Ishikawa (cell line): Measurements from ENCODE around the gene WFDC9.

Experiments
- CEBPB ChIP-seq: IDR thresholded peaks from 2 replicates; pipeline ENCODE4 v1.6.1; 2012
- CREB1 ChIP-seq: IDR thresholded peaks from 2 replicates; pipeline ENCODE4 v1.6.1; 2012; ENCODE audit warnings: low read depth
- EGR1 ChIP-seq: IDR thresholded peaks from 2 replicates; pipeline ENCODE4 v1.6.1; 2012
- EP300 ChIP-seq: IDR thresholded peaks from 2 replicates; pipeline ENCODE4 v1.6.1; 2012; ENCODE audit warnings: borderline replicate concordance
- FOXM1 ChIP-seq: IDR thresholded peaks from 2 replicates; pipeline ENCODE4 v1.6.1; 2012; ENCODE audit warnings: low read depth, borderline replicate concordance
- NFIC ChIP-seq: IDR thresholded peaks from 2 replicates; pipeline ENCODE4 v1.6.1; 2012
- RAD21 ChIP-seq: IDR thresholded peaks from 2 replicates; pipeline ENCODE4 v1.6.1; 2012; ENCODE audit warnings: low read depth
- TAF1 ChIP-seq: IDR thresholded peaks from 2 replicates; pipeline ENCODE4 v1.6.1; 2012; ENCODE audit warnings: low read depth, mild to moderate bottlenecking
- TCF12 ChIP-seq: IDR thresholded peaks from 2 replicates; pipeline ENCODE4 v1.6.1; 2012; ENCODE audit warnings: low read depth
- YY1 ChIP-seq: IDR thresholded peaks from 2 replicates; pipeline ENCODE4 v1.6.1; 2012; ENCODE audit warnings: low read depth
- ZBTB7A ChIP-seq: IDR thresholded peaks from 2 replicates; pipeline ENCODE4 v1.6.1; 2012; ENCODE audit warnings: low read depth
- TF ChIP-seq, protein P1 (sequence below): IDR thresholded peaks from 2 replicates; pipeline ENCODE4 v1.6.1; 2012; ENCODE audit warnings: low read depth, mild to moderate bottlenecking
- TF ChIP-seq, protein P2 (sequence below): IDR thresholded peaks from 2 replicates; pipeline ENCODE4 v1.6.1; 2012
- TF ChIP-seq, protein P3 (sequence below): IDR thresholded peaks from 2 replicates; pipeline ENCODE4 v1.6.1; 2012

DNA sequence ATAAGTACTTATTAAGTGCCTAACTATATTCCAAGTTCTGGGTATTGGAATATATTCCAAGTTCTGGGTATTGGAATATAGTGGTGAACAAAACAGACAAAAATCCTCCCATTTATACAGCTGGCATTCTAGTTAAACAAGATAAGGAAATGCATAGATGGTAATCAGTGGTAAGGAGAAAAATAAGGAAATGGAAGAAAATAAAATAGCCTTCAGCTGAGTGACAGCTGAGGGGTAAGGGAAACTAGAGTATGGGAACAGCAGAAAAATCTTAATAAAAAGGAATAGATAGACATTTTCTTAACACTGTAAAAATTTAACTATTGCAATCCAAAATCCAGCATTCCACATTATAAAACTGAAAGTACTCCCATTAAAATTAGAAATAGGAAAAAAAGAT is 18.8 kb downstream of the WFDC9 start:
- no peak for TF ChIP-seq TCF12
- TF ChIP-seq RAD21: no peak
- TF ChIP-seq, protein P1, sequence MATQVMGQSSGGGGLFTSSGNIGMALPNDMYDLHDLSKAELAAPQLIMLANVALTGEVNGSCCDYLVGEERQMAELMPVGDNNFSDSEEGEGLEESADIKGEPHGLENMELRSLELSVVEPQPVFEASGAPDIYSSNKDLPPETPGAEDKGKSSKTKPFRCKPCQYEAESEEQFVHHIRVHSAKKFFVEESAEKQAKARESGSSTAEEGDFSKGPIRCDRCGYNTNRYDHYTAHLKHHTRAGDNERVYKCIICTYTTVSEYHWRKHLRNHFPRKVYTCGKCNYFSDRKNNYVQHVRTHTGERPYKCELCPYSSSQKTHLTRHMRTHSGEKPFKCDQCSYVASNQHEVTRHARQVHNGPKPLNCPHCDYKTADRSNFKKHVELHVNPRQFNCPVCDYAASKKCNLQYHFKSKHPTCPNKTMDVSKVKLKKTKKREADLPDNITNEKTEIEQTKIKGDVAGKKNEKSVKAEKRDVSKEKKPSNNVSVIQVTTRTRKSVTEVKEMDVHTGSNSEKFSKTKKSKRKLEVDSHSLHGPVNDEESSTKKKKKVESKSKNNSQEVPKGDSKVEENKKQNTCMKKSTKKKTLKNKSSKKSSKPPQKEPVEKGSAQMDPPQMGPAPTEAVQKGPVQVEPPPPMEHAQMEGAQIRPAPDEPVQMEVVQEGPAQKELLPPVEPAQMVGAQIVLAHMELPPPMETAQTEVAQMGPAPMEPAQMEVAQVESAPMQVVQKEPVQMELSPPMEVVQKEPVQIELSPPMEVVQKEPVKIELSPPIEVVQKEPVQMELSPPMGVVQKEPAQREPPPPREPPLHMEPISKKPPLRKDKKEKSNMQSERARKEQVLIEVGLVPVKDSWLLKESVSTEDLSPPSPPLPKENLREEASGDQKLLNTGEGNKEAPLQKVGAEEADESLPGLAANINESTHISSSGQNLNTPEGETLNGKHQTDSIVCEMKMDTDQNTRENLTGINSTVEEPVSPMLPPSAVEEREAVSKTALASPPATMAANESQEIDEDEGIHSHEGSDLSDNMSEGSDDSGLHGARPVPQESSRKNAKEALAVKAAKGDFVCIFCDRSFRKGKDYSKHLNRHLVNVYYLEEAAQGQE: no peak
- TF ChIP-seq, protein P2, sequence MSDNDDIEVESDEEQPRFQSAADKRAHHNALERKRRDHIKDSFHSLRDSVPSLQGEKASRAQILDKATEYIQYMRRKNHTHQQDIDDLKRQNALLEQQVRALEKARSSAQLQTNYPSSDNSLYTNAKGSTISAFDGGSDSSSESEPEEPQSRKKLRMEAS: no peak
- no peak for TF ChIP-seq CEBPB
- TF ChIP-seq EP300: no peak
- no peak for TF ChIP-seq TAF1
- no peak for TF ChIP-seq CREB1
- TF ChIP-seq, protein P3, sequence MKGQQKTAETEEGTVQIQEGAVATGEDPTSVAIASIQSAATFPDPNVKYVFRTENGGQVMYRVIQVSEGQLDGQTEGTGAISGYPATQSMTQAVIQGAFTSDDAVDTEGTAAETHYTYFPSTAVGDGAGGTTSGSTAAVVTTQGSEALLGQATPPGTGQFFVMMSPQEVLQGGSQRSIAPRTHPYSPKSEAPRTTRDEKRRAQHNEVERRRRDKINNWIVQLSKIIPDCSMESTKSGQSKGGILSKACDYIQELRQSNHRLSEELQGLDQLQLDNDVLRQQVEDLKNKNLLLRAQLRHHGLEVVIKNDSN: no peak
- TF ChIP-seq YY1: no peak
- no peak for TF ChIP-seq NFIC
- TF ChIP-seq FOXM1: no peak
- no peak for TF ChIP-seq ZBTB7A
- TF ChIP-seq EGR1: no peak
